GM23338 (cell line): Measurements from ENCODE around the gene IL21R. TPM values are rescaled to one million over a fixed set of nuclear protein-coding genes. Genes with fewer than 3 reads are reported as not detected.

Source experiments
- ATAC-seq: fragments of 200-7000 bp; cut with Tn5 transposase; 3 replicates; pipeline ENCODE4 v1.9.1; 2020
- DNase-seq: peaks from one replicate; pipeline ENCODE4 v3.0.0-alpha.2; 2015; ENCODE audit warnings: low spot score
- H2AFZ ChIP-seq: fragments of 200-600 bp; sonication (generic); 2 replicates; pipeline ENCODE4 v1.8.0; 2016; ENCODE audit warnings: antibody characterized with exemption, mild to moderate bottlenecking, moderate library complexity
- H3F3A ChIP-seq: fragments of 200-600 bp; sonication (generic); replicated peaks from 2 replicates; pipeline ENCODE4 v1.8.0; 2017; ENCODE audit warnings: antibody characterized with exemption, mixed run types, low read depth
- H3K27ac ChIP-seq: fragments of 200-600 bp; sonication (generic); 2 replicates; pipeline ENCODE4 v1.6.1; 2016; ENCODE audit warnings: low read depth
- H3K27me3 ChIP-seq: fragments of 200-600 bp; sonication (generic); 2 replicates; pipeline ENCODE4 v1.8.0; 2016; ENCODE audit warnings: mild to moderate bottlenecking, mixed run types, moderate library complexity; ENCODE audit not compliant: insufficient read depth
- H3K36me3 ChIP-seq: fragments of 200-600 bp; sonication (generic); 2 replicates; pipeline ENCODE4 v1.8.0; 2016; ENCODE audit warnings: mild to moderate bottlenecking; ENCODE audit not compliant: insufficient read depth
- H3K4me1 ChIP-seq: fragments of 200-600 bp; sonication (generic); 2 replicates; pipeline ENCODE4 v1.8.0; 2016; ENCODE audit warnings: mild to moderate bottlenecking, moderate library complexity; ENCODE audit not compliant: insufficient read depth
- H3K4me2 ChIP-seq: fragments of 200-600 bp; sonication (generic); 2 replicates; pipeline ENCODE4 v1.7.1; 2017; ENCODE audit warnings: mixed run types
- H3K4me3 ChIP-seq: fragments of 200-600 bp; sonication (generic); 2 replicates; pipeline ENCODE4 v1.6.1; 2016; ENCODE audit warnings: mixed run types
- H3K79me2 ChIP-seq: fragments of 200-600 bp; sonication (generic); replicated peaks from 2 replicates; pipeline ENCODE4 v1.8.0; 2017; ENCODE audit warnings: mild to moderate bottlenecking; ENCODE audit not compliant: insufficient read depth
- H3K9me2 ChIP-seq: fragments of 200-600 bp; sonication (generic); 2 replicates; pipeline ENCODE4 v1.8.0; 2017; ENCODE audit not compliant: insufficient read depth
- H4K20me1 ChIP-seq: fragments of 200-600 bp; sonication (generic); replicated peaks from 2 replicates; pipeline ENCODE4 v1.8.0; 2017; ENCODE audit warnings: mild to moderate bottlenecking; ENCODE audit not compliant: insufficient read depth
- H3K27ac Mint-ChIP-seq: 2 replicates; pipeline ENCODE4 v1.8.0; 2020; ENCODE audit warnings: inconsistent platforms, mild to moderate bottlenecking, moderate library complexity, mixed read lengths
- H3K27me3 Mint-ChIP-seq: 3 replicates; pipeline ENCODE4 v1.8.0; 2022; ENCODE audit warnings: low read depth, mild to moderate bottlenecking, moderate library complexity, mixed read lengths, inconsistent platforms; ENCODE audit not compliant: insufficient read depth, poor library complexity
- H3K36me3 Mint-ChIP-seq: 3 replicates; pipeline ENCODE4 v1.8.0; 2021; ENCODE audit warnings: low read depth, mild to moderate bottlenecking, inconsistent platforms, moderate library complexity, mixed read lengths
- H3K4me1 Mint-ChIP-seq: 3 replicates; pipeline ENCODE4 v1.8.0; 2020; ENCODE audit warnings: mild to moderate bottlenecking, inconsistent platforms, mixed read lengths
- H3K4me3 Mint-ChIP-seq: 3 replicates; pipeline ENCODE4 v1.8.0; 2021; ENCODE audit warnings: moderate library complexity, mild to moderate bottlenecking, inconsistent platforms, mixed read lengths
- H3K9me3 Mint-ChIP-seq: 3 replicates; pipeline ENCODE4 v1.8.0; 2020; ENCODE audit warnings: moderate library complexity, mild to moderate bottlenecking, inconsistent platforms, mixed read lengths
- CREB1 ChIP-seq: fragments of 250-450 bp; sonication (Bioruptor Pico); IDR thresholded peaks from 2 replicates; pipeline ENCODE4 v1.5.0; 2020; ENCODE audit warnings: low read depth, mild to moderate bottlenecking, moderate library complexity
- CTCF ChIP-seq, 2 experiments: fragments of 200-600 bp in 1 of 2; sonication (generic) in 1 of 2; conservative IDR thresholded peaks; 2 replicates each; pipeline versions ENCODE4 v1.5.1 to v1.6.1; 2016 to 2017; ENCODE audit warnings: antibody characterized with exemption in 2 of 2, low read depth in 2 of 2, mild to moderate bottlenecking in 2 of 2, moderate library complexity in 1 of 2
- EZH2 ChIP-seq: fragments of 200-600 bp; sonication (generic); IDR thresholded peaks from one replicate; pipeline ENCODE4 v1.8.0; 2017; ENCODE audit warnings: antibody characterized with exemption, mild to moderate bottlenecking, low read depth; ENCODE audit not compliant: unreplicated experiment
- EZH2phosphoT487 ChIP-seq: fragments of 200-600 bp; sonication (generic); IDR thresholded peaks from one replicate; pipeline ENCODE4 v1.8.1; 2018; ENCODE audit warnings: antibody characterized with exemption; ENCODE audit not compliant: unreplicated experiment
- JUNB ChIP-seq: IDR thresholded peaks from one replicate; pipeline ENCODE4 v1.6.1; 2016; ENCODE audit warnings: antibody characterized with exemption; ENCODE audit not compliant: unreplicated experiment
- NANOG ChIP-seq: IDR thresholded peaks from 2 replicates; pipeline ENCODE4 v1.6.1; 2016; ENCODE audit warnings: antibody characterized with exemption, borderline replicate concordance
- POLR2AphosphoS5 ChIP-seq: IDR thresholded peaks from 2 replicates; pipeline ENCODE4 v1.6.1; 2016; ENCODE audit warnings: antibody characterized with exemption, low read depth
- REST ChIP-seq: IDR thresholded peaks from one replicate; pipeline ENCODE4 v1.6.1; 2018; ENCODE audit warnings: antibody characterized with exemption; ENCODE audit not compliant: unreplicated experiment
- STAT1 ChIP-seq: IDR thresholded peaks from one replicate; pipeline ENCODE4 v1.6.1; 2016; ENCODE audit warnings: antibody characterized with exemption; ENCODE audit not compliant: unreplicated experiment
- ZNF114 ChIP-seq: fragments of 250-450 bp; sonication (Bioruptor Pico); IDR thresholded peaks from 2 replicates; pipeline ENCODE4 v1.5.0; 2020; ENCODE audit warnings: mild to moderate bottlenecking, moderate library complexity
- ZNF331 ChIP-seq: fragments of 250-450 bp; sonication (Bioruptor Pico); IDR thresholded peaks from 2 replicates; pipeline ENCODE4 v1.5.0; 2020; ENCODE audit warnings: low read depth, mild to moderate bottlenecking, moderate library complexity
- ZNF462 ChIP-seq: fragments of 250-450 bp; sonication (Bioruptor Pico); IDR thresholded peaks from 2 replicates; pipeline ENCODE4 v1.5.0; 2020; ENCODE audit warnings: mild to moderate bottlenecking, moderate library complexity
- polyA plus RNA-seq: library from polyadenylated mRNA; unstranded; fragments of >200 nt; fragmentation: Nextera tagmentation; extraction: Ambion mirVana; gene quantifications from 2 replicates; pipeline ENCODE4 v1.2.1, GENCODE V29; 2016
- total RNA-seq: library from RNA; depleted of rRNA; stranded (reverse); fragments of >200 nt; shearing (Covaris generic); gene quantifications from 2 replicates; pipeline ENCODE4 v1.2.3, GENCODE V29; 2014
- TF ChIP-seq, protein P1 (sequence below): IDR thresholded peaks from 2 replicates; pipeline ENCODE4 v1.6.1; 2016; ENCODE audit warnings: antibody characterized with exemption

The IL21R gene
- total and polyA plus RNA-seq, 2 experiments from 2014 or later = 0.42 to 2.6 TPM

DNA sequence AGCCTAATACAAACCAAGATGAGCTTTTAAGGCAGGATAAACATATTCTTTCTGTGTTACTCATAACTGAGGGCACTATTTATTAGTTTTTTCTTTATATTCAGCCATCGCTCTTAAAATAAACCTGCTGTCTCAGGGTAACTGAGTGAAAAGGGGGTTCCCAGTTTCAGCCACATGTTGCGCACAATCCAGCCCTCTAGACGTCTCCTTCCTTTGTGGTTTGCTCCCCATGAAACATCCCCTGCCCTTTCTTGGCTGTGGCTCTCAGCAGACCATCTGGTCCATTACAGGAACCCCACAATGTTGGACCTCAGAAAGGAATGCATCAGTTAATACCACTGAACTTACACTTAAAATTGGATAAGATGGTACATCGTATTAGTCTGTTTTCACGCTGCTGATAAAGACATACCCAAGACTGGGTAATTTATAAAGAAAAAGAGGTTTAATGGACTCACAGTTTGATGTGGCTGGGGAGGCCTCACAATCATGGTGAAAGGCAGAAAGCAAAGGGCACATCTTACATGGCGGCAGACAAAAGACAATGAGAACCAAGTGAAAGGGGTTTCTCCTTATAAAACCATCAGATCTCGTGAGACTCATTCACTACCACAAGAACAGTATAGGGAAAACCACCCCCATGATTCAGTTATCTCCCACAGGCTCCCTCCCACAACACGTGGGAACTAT, 12.6 kb upstream of the IL21R start:
- TF ChIP-seq POLR2AphosphoS5 (no peak), CTCF (conservative IDR thresholded peaks at IDR 0.05; ENCODE audit: low read depth in 2 of 2) (no peak), STAT1 (no peak), CREB1 (CRISPR knock-in tag) (no peak), JUNB (no peak), EZH2 (no peak), ZNF114 (CRISPR knock-in tag) (no peak), REST (no peak), EZH2phosphoT487 (no peak), ZNF331 (no peak), ZNF462 (no peak), NANOG (no peak)
- TF ChIP-seq, protein P1, sequence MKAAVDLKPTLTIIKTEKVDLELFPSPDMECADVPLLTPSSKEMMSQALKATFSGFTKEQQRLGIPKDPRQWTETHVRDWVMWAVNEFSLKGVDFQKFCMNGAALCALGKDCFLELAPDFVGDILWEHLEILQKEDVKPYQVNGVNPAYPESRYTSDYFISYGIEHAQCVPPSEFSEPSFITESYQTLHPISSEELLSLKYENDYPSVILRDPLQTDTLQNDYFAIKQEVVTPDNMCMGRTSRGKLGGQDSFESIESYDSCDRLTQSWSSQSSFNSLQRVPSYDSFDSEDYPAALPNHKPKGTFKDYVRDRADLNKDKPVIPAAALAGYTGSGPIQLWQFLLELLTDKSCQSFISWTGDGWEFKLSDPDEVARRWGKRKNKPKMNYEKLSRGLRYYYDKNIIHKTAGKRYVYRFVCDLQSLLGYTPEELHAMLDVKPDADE = no peak
- no peaks in the 10 kb centered on the region for H3K36me3 ChIP-seq
- H3K27ac Mint-ChIP-seq = no peak overlapping the region
- no peaks in the 10 kb centered on the region for H3K4me1 ChIP-seq
- H3K4me3 ChIP-seq = no peak overlapping the region
- H4K20me1 ChIP-seq = no peaks in the 10 kb centered on the region
- H3K79me2 ChIP-seq = no peaks in the 10 kb centered on the region
- H3F3A ChIP-seq = no peaks in the 10 kb centered on the region
- H3K4me3 Mint-ChIP-seq = no peak overlapping the region
- peaks cover 2% of the 10 kb centered on the region; the same call in 2 of the 3 replicates for H3K9me3 Mint-ChIP-seq
- no peak for DNase-seq
- H3K27me3 ChIP-seq = no peaks in the 10 kb centered on the region
- H3K27ac ChIP-seq = no peak overlapping the region
- no peaks in the 10 kb centered on the region; the same call in 2 of the 3 replicates for H3K36me3 Mint-ChIP-seq
- no peak overlapping the region for H3K4me2 ChIP-seq
- no peaks in the 10 kb centered on the region for H3K9me2 ChIP-seq
- ATAC-seq = no peak
- no peak overlapping the region for H2AFZ ChIP-seq
- no peaks in the 10 kb centered on the region for H3K4me1 Mint-ChIP-seq
- H3K27me3 Mint-ChIP-seq = no peaks in the 10 kb centered on the region
